ENCODE measurements around the gene RAMP2. TPM values are rescaled to one million over a fixed set of nuclear protein-coding genes. Genes with fewer than 3 reads are reported as not detected.

Gene RAMP2
- total RNA-seq, 1 experiment from 2014 or later = 10.9 TPM

- TF ChIP-seq ATF6 (CRISPR knock-in tag; IDR thresholded peaks at IDR 0.05) (no peak), PRDM15 (CRISPR knock-in tag; IDR thresholded peaks at IDR 0.05) (no peak), ZNF532 (CRISPR knock-in tag; IDR thresholded peaks at IDR 0.05; ENCODE audit: borderline replicate concordance) (no peak), ZNF416 (CRISPR knock-in tag; IDR thresholded peaks at IDR 0.05) (no peak), ZBTB21 (CRISPR knock-in tag; IDR thresholded peaks at IDR 0.05; ENCODE audit: borderline replicate concordance) (no peak), USF1 (CRISPR knock-in tag; IDR thresholded peaks at IDR 0.05) (no peak), ETV6 (CRISPR knock-in tag; IDR thresholded peaks at IDR 0.05) (no peak), IRF2 (CRISPR knock-in tag; IDR thresholded peaks at IDR 0.05; ENCODE audit: borderline replicate concordance, low read depth) (no peak), NR2C2 (CRISPR knock-in tag; IDR thresholded peaks at IDR 0.05) (no peak), PRRX2 (CRISPR knock-in tag; IDR thresholded peaks at IDR 0.05) (no peak), GRHL2 (CRISPR knock-in tag; IDR thresholded peaks at IDR 0.05; ENCODE audit: insufficient replicate concordance, severe bottlenecking) (no peak), ATF1 (CRISPR knock-in tag; IDR thresholded peaks at IDR 0.05) (no peak)
- ATAC-seq (no peak), DNase-seq (ENCODE audit: low spot score) (no peak)
- no peaks in the 10 kb centered on the region for H3K36me3 Mint-ChIP-seq
- H3K4me1 Mint-ChIP-seq = peaks cover 18% of the 10 kb centered on the region
- no peak overlapping the region for H3K4me3 Mint-ChIP-seq
- no peaks in the 10 kb centered on the region for H3K9me3 Mint-ChIP-seq
- peaks cover 22% of the 10 kb centered on the region for H3K27me3 Mint-ChIP-seq (ENCODE audit: low read depth)
- ChIA-PET CTCF (interaction anchor here (8.0 kb wide), 1 partner anchor 10 kb away, joined by 117 read pairs; the partner anchor contains the start of gene RAMP2), POLR2A (no interaction called here)
- no peak overlapping the region for H3K27ac Mint-ChIP-seq
Observed at GRCh38 chr17:42751628-42752027, 9.4 kb upstream of the RAMP2 start.

- no peaks in the 10 kb centered on the region for H3K4me1 Mint-ChIP-seq
- ChIA-PET POLR2A (no interaction called here), CTCF (interaction anchor here (0.6 to 2.3 kb wide), 4 partner anchors 9 to 1942 kb away, joined by 4 to 15 read pairs (median 4); no protein-coding TSS in a partner anchor)
- no peaks in the 10 kb centered on the region for H3K36me3 Mint-ChIP-seq
- peaks cover 34% of the 10 kb centered on the region for H3K27me3 Mint-ChIP-seq (ENCODE audit: low read depth)
- H3K27ac Mint-ChIP-seq = no peak overlapping the region
- ATAC-seq (no peak), DNase-seq (ENCODE audit: low spot score) (no peak)
- no peak overlapping the region for H3K4me3 Mint-ChIP-seq
- no peaks in the 10 kb centered on the region for H3K9me3 Mint-ChIP-seq
- TF ChIP-seq KAT7 (CRISPR knock-in tag; IDR thresholded peaks at IDR 0.05; ENCODE audit: borderline replicate concordance) (no peak), IRF1 (CRISPR knock-in tag; IDR thresholded peaks at IDR 0.05) (no peak), CREM (CRISPR knock-in tag; IDR thresholded peaks at IDR 0.05) (no peak), ZNF121 (CRISPR knock-in tag; IDR thresholded peaks at IDR 0.05) (no peak), NFYB (CRISPR knock-in tag; conservative IDR thresholded peaks at IDR 0.05; ENCODE audit: low read depth) (no peak), PRDM15 (CRISPR knock-in tag; IDR thresholded peaks at IDR 0.05) (no peak), SOX15 (CRISPR knock-in tag; IDR thresholded peaks at IDR 0.05) (no peak), ELF4 (CRISPR knock-in tag; IDR thresholded peaks at IDR 0.05; ENCODE audit: low read depth) (no peak)
Observed at GRCh38 chr17:42754782-42755181, 6.2 kb upstream of the RAMP2 start.
